ENCODE measurements around the gene ANKMY2.

The ANKMY2 gene

DNA sequence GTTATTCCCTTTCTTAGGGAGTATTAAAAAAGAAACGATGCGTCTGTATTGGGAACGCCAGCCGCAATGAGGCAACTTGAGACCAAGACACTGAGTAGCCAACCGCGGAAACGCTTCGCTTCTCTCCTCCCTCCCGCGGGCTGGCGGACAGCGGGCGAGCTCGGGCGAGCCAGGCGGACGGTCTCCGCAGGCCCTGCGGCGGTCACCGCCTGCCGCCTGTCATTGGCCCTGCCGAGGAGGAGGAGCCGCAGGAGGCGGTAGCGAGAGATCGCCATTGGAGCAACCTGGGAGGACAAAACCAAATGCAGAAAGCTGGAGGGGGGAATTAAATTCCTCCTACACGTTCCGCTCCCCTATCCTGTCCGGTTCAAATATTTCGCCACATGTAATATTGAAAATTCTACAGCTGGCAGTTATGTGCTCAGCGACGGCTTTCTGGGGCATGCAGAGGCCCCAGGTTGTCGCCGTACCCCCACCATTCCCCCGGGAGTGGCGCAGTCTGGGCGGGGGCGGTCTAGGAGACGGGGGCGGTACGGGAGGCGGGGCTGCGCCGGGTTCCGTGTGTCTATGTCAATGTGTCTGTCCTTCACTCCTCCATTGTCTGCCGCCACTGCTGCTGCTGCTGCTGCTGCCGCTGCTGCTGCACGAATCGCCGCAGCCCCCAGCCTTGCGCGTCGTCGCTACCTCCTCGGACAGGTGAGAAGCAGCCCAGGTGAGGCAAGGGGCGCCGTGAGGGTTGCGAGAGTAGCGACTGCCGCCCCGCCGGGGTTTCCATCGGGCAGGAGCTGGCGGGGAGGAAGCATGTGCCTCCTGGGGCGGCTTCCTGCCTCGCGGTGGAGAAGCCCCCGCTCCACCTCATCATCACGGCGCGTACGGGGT lies at the start of gene ANKMY2, which contains the start of gene BZW2:
Gene ANKMY2, minus strand, starts transcription at position 162 of the 879 bp plus-strand sequence. CDS start 181 bp downstream, outside the sequence.
Gene BZW2, plus strand, starts transcription at position 589 of the 879 bp plus-strand sequence. CDS start 19,263 bp downstream, outside the sequence.
- no peaks in the 10 kb centered on the region for H3K9me2 ChIP-seq (replicated peaks; ENCODE audit: low read depth, low read length)
- peak within 1 kb of the TSS; percentile 85 for H3K9ac ChIP-seq (ENCODE audit: low read depth, low read length, poor library complexity, severe bottlenecking)
- H4K20me1 ChIP-seq (ENCODE audit: insufficient read depth, low read length, poor library complexity, severe bottlenecking) = peaks cover 54% of the 10 kb centered on the region
- peaks cover 78% of the 10 kb centered on the region for H3K79me2 ChIP-seq (ENCODE audit: insufficient read depth, low read length)
- H3K4me1 ChIP-seq (ENCODE audit: insufficient read depth, low read length, poor library complexity, severe bottlenecking) = peaks cover 75% of the 10 kb centered on the region
- H3K36me3 ChIP-seq (ENCODE audit: insufficient read depth, low read length) = no peaks in the 10 kb centered on the region
- H3K4me3 ChIP-seq (ENCODE audit: low read length, poor library complexity, severe bottlenecking) = peak within 1 kb of the TSS; percentile 84
- H3K27me3 ChIP-seq (ENCODE audit: insufficient read depth, low read length, poor library complexity, severe bottlenecking) = no peaks in the 10 kb centered on the region
- H3K4me2 ChIP-seq (ENCODE audit: low read depth, low read length, poor library complexity, severe bottlenecking) = peak within 1 kb of the TSS; percentile 85
- TF ChIP-seq EZH2phosphoT487 (IDR thresholded peaks at IDR 0.05; ENCODE audit: borderline replicate concordance) = no peak
- TF ChIP-seq, protein P1, sequence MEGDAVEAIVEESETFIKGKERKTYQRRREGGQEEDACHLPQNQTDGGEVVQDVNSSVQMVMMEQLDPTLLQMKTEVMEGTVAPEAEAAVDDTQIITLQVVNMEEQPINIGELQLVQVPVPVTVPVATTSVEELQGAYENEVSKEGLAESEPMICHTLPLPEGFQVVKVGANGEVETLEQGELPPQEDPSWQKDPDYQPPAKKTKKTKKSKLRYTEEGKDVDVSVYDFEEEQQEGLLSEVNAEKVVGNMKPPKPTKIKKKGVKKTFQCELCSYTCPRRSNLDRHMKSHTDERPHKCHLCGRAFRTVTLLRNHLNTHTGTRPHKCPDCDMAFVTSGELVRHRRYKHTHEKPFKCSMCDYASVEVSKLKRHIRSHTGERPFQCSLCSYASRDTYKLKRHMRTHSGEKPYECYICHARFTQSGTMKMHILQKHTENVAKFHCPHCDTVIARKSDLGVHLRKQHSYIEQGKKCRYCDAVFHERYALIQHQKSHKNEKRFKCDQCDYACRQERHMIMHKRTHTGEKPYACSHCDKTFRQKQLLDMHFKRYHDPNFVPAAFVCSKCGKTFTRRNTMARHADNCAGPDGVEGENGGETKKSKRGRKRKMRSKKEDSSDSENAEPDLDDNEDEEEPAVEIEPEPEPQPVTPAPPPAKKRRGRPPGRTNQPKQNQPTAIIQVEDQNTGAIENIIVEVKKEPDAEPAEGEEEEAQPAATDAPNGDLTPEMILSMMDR (conservative IDR thresholded peaks at IDR 0.05; ENCODE audit: low read length) = no peak
- H3K9me3 ChIP-seq (ENCODE audit: insufficient read depth, low read depth, low read length) = no peaks in the 10 kb centered on the region
- peak within 1 kb of the TSS; percentile 90 for H2AFZ ChIP-seq (ENCODE audit: low read length)
- H3F3A ChIP-seq (ENCODE audit: low read depth) = no peaks in the 10 kb centered on the region

DNA sequence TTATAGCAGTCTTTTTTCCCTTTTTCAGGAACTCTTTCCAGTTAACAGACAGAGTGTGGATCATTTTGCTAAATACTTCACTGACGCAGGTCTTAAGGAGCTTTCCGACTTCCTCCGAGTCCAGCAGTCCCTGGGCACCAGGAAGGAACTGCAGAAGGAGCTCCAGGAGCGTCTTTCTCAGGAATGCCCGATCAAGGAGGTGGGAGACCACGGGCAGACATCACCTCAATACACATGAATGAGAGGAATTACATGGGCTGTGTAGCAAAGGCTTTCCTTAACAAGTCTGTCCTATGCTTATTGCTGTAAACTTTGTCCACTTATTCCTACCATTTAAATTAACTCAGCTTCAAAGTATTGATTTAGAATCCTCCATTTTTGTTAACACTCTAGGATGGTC lies 49.3 kb upstream of the ANKMY2 start:
- Histone ChIP-seq H3K27me3 (ENCODE audit: insufficient read depth, low read length, poor library complexity, severe bottlenecking) (no peaks in the 10 kb centered on the region), H3K4me1 (ENCODE audit: insufficient read depth, low read length, poor library complexity, severe bottlenecking) (no peaks in the 10 kb centered on the region), H3K4me3 (ENCODE audit: low read length, poor library complexity, severe bottlenecking) (no peak overlapping the region), H2AFZ (ENCODE audit: low read length) (no peak overlapping the region), H3K4me2 (ENCODE audit: low read depth, low read length, poor library complexity, severe bottlenecking) (no peak overlapping the region), H4K20me1 (ENCODE audit: insufficient read depth, low read length, poor library complexity, severe bottlenecking) (no peaks in the 10 kb centered on the region), H3K36me3 (ENCODE audit: insufficient read depth, low read length) (peaks cover 90% of the 10 kb centered on the region), H3K9ac (ENCODE audit: low read depth, low read length, poor library complexity, severe bottlenecking) (no peak overlapping the region), H3K9me2 (replicated peaks; ENCODE audit: low read depth, low read length) (no peaks in the 10 kb centered on the region), H3F3A (ENCODE audit: low read depth) (no peaks in the 10 kb centered on the region), H3K79me2 (ENCODE audit: insufficient read depth, low read length) (no peaks in the 10 kb centered on the region), H3K9me3 (ENCODE audit: insufficient read depth, low read depth, low read length) (no peaks in the 10 kb centered on the region)
- no peak for TF ChIP-seq EZH2phosphoT487 (IDR thresholded peaks at IDR 0.05; ENCODE audit: borderline replicate concordance)
- TF ChIP-seq, protein P1 (conservative IDR thresholded peaks at IDR 0.05; ENCODE audit: low read length) = no peak

DNA sequence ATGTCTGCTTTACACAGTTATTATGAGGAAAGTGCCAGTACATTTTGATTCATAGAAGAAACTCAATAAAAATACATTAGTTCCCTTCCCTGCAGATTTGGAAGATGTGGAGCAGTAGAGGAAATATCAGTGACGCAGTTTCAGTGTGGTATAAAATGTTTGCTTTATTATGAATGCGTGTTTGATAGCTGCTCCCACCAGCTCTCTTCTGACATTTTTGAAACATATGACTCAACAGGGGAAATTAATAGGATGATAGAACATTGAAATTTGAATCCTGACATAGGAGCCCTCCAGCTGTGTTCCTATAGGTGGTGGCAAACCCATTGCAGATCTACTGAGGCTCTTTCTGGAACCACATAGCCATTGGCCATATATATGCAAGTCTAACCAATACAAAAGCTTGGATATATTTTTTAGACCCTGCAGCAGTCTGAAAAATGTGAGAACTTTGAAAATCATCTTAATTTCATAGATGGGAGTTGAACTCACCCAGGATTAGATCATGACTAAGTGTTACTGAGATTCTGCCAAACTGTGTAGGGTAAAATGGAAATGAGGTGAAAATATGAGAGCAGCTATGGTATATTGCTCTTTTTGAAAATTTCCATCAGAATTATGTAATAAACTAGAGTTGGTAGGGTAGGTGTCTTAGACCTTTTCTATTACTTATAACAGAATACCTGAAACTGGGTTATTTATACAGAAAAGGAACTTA lies 48.2 kb upstream of the ANKMY2 start:
- no peak overlapping the region for H3K4me3 ChIP-seq (ENCODE audit: low read length, poor library complexity, severe bottlenecking)
- no peak overlapping the region for H3K4me2 ChIP-seq (ENCODE audit: low read depth, low read length, poor library complexity, severe bottlenecking)
- H3K27me3 ChIP-seq (ENCODE audit: insufficient read depth, low read length, poor library complexity, severe bottlenecking) = no peaks in the 10 kb centered on the region
- no peaks in the 10 kb centered on the region for H3F3A ChIP-seq (ENCODE audit: low read depth)
- no peaks in the 10 kb centered on the region for H4K20me1 ChIP-seq (ENCODE audit: insufficient read depth, low read length, poor library complexity, severe bottlenecking)
- H3K9ac ChIP-seq (ENCODE audit: low read depth, low read length, poor library complexity, severe bottlenecking) = no peak overlapping the region
- no peak for TF ChIP-seq EZH2phosphoT487 (IDR thresholded peaks at IDR 0.05; ENCODE audit: borderline replicate concordance)
- TF ChIP-seq, protein P1 (conservative IDR thresholded peaks at IDR 0.05; ENCODE audit: low read length) = no peak
- H3K36me3 ChIP-seq (ENCODE audit: insufficient read depth, low read length) = peaks cover 86% of the 10 kb centered on the region
- H3K9me2 ChIP-seq (replicated peaks; ENCODE audit: low read depth, low read length) = no peaks in the 10 kb centered on the region
- no peaks in the 10 kb centered on the region for H3K9me3 ChIP-seq (ENCODE audit: insufficient read depth, low read depth, low read length)
- no peaks in the 10 kb centered on the region for H3K4me1 ChIP-seq (ENCODE audit: insufficient read depth, low read length, poor library complexity, severe bottlenecking)
- no peaks in the 10 kb centered on the region for H3K79me2 ChIP-seq (ENCODE audit: insufficient read depth, low read length)
- H2AFZ ChIP-seq (ENCODE audit: low read length) = no peak overlapping the region
